H4 (cell line): ENCODE results near the gene SAV1. TPM values are rescaled to one million over a fixed set of nuclear protein-coding genes. Genes with fewer than 3 reads are reported as not detected.
A peak's percentile ranks its signal among the peaks of the same experiment; 100 is the strongest.
"Not testable (repeated sequence)": the region's sequence is repeated elsewhere in the genome, so short reads cannot be mapped to it uniquely, and the experiment has no call there.

Experiments
- DNase-seq: peaks from one replicate; pipeline ENCODE4 v3.0.0-alpha.2; 2015; ENCODE audit warnings: low spot score
- total RNA-seq: library from RNA; depleted of rRNA; stranded (reverse); fragments of >200 nt; shearing (Covaris generic); gene quantifications from 2 replicates; pipeline ENCODE4 v1.2.3, GENCODE V29; 2014

SAV1 gene
- total RNA-seq, 1 experiment from 2014 or later = 19.4 TPM

DNA sequence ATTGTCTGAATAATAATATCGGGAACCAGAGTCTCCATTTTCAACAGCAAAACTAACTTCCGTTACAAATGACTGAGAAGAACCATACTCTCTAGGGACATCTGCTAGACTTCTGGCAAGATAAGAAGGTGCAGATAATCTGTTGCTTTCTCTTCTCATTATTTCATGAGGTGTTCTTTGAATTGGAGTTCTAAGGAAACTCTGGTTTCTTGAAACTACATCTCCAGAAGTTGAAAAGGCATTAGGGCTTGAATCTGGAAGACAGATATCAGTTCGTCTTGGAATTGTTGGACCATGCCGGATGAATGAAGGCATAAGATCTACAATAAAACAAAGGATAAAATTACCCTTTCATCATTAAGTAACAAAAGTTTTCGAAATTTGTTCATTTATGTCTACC, 2.8 kb downstream of the SAV1 start:
- DNase-seq = not testable (repeated sequence)

- DNase-seq = not testable (repeated sequence)
These were observed 3.5 kb downstream of the SAV1 start for GRCh38 chr14:50664579-50664978.

GRCh38 chr14:50659327-50659974, 8.7 kb downstream of the SAV1 start:
- peak; percentile 11 for DNase-seq

DNA sequence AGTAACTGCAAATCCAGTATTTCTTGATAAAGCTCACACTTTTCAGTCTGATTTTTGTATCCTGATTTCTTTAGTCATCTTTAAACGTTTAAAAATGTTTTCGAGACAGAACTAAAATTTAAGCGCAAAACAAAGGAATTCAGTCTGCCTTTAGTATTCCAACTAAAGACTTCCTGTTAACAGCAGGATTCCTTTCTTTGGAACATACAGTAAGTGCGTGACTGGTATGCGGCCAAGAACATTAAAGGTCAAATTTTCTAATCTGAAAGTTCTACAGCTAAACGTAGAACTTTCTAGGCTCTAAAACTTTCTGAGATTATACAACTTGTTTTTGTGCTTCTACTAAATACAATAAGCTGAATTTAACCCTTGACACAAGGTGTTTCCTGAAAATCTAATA, 9.9 kb downstream of the SAV1 start:
- DNase-seq = peak; percentile 54

DNA sequence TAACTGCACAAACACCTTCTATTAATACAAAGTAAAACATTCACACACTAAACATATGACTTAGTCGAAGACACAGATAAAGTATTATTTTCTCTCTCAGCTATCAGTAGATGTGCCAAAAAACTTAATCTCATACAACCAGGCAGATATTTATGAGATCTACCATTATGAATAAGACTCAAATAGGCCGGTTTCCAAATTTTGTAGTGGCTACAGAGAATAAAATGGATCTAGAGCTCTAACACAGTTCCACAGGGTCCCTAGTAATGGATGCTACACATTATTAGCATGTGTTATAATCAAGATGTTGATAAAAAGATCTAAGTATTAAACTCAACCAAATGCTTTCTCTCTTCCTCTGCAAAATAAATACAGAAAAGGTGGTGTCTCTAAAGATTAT, 10.4 kb downstream of the SAV1 start:
- DNase-seq = no peak

- DNase-seq = no peak
These were observed 11.3 kb downstream of the SAV1 start for GRCh38 chr14:50656776-50657175.

GRCh38 chr14:50649691-50650090, 18.4 kb downstream of the SAV1 start:
- no peak for DNase-seq

- DNase-seq = no peak
These were observed 20.4 kb downstream of the SAV1 start for GRCh38 chr14:50647753-50648152.

GRCh38 chr14:50647282-50647681, 20.8 kb downstream of the SAV1 start:
- DNase-seq = no peak

DNA sequence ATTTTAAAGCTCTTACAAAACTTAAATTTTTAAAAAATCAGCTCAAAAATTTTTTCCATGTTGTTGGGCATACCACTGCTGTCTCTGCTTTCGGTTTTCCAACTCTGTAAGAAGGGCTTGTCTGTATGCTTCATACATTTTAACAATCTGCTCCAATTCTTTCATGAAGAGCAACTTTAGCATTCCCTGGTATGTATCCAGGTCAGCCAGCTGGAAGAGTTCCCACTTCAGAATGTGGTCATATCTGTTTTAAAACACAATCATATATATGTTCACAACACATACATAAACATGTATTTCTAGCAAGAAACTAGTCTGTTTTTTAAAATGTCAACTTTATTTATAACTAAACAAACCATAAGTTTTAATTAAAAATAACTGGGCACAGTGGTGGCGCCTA, 33.0 kb downstream of the SAV1 start:
- no peak for DNase-seq

GRCh38 chr14:50633954-50634353, 34.2 kb downstream of the SAV1 start:
- DNase-seq = no peak

DNA sequence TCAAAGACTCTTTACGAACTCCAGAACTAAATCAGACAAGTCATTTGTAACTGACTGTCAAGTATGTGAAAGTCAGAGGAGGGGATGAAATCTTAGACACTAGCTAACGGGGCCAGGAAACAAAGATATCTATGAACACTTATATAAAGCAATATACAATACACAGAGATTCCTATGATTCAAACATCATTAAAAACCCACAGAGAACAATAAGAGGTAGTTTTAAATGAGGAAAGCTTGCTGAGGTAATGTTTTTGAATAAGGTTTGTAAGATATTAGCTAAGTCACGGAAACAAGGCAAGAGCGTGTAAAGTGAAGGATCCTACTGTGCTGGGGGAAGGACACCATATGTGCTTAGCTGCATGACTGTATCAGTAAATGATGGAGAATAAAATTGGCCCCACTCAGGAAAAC, 36.7 kb downstream of the SAV1 start:
- no peak for DNase-seq

GRCh38 chr14:50624947-50625346, 43.2 kb downstream of the SAV1 start:
- not testable (repeated sequence) for DNase-seq

GRCh38 chr14:50624447-50624846, 43.7 kb downstream of the SAV1 start:
- no peak for DNase-seq

DNA sequence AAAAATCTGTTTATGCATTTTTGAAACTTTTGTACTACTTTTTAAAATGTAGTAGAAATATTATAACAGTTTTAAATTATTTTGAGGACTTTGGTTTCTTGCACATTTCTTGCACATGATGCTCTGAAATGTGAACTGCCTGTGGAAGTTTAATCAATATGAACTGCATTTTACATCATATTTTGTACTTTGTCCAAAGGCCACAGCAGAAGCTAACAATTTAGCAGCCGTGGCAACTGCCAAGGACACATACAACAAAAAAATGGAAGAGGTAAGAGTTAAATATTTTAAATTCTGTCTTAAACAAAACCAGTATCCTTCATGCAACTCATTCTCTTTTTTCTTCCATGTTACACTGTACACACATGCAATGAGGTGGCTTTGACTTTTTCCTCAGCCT, 45.1 kb downstream of the SAV1 start:
- no peak for DNase-seq

GRCh38 chr14:50620341-50620740, 47.8 kb downstream of the SAV1 start:
- no peak for DNase-seq

GRCh38 chr14:50619569-50620141, 48.5 kb downstream of the SAV1 start:
- DNase-seq = peak; percentile 19

- DNase-seq = no peak
These were observed 51.8 kb downstream of the SAV1 start for GRCh38 chr14:50616275-50616674.

- DNase-seq = no peak
These were observed 52.6 kb downstream of the SAV1 start for GRCh38 chr14:50615552-50615951.

DNA sequence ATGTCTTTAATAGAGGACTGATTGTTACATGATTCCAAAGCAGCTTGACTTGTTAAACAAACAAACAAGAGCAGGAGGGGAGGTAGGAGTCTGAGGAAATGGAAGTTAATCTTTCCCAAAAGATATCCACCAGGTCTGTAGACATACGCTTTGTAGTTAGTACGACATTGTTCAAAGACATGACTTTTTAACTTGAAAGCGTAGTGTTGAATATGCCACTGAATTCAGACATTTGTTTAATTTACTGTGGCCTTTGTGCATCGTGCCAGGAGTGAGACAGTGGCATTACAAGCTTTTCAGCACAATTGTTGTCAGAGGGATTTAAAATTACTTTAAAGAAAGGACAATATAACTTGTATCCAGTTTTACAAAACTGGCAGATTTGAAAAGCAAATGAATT, 53.0 kb downstream of the SAV1 start:
- no peak for DNase-seq

GRCh38 chr14:50612806-50613205, 55.3 kb downstream of the SAV1 start:
- no peak for DNase-seq

DNA sequence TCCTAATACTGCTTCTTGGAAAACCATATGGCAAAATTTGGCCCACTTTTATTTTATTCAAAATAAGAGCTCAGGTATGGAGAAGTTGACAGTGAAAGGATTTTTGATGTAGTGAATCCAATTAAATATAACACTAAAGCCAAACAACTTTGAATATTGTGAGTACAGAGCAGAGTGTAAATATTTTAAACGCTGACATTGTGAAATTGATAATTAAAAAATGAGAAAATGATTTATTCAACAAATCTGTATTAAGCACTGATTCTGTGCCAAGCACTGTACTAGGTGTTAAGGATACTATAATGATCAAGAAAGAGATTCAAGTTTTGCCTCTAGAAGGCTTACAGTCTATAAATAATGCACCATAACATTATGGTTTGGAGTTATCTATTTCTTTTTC, 57.6 kb downstream of the SAV1 start:
- DNase-seq = no peak

DNA sequence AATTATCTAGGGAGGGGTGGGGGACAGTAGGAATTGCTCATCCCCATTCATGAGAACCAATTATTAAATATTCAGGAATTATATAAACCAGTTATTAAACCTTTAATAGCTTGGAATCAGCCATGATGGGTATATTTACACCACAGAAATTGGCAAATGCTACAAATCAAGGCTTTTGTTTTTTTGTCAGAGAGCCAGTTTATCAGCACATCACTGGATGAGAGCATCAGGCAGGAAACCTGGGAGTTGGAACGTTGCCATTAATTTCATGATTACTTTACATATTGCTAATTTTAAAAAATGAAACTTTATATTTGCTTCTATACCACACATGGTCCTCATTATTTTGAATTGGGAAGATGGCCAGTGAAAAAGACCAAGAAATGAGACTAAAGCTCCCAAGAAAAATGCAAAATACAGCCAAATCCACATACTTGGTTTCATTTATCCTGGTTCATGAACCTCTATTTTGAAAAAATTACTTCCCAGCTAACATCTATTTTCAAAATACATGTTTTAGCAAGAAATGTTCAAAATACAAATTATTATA, 59.7 kb downstream of the SAV1 start:
- DNase-seq = no peak

DNA sequence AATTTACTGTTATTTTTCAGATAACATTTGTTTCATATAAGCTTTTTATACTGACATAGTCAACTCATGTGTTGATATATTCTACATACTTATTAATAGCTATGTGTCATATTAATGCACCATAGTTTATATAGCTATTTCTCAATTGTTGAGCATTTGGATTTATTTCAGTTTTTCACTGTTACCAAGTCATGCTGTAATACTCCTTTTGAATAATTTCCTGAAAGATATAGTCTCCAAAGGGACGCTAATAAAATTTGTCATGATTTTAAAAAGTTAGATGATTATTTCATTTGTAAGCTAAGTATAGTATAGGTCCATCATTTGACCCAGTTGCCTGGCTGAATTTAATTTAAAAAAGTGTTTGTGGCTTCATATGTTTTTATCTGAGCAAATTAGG, 60.3 kb downstream of the SAV1 start:
- no peak for DNase-seq
